ENCODE results near the gene PLCH1. TPM values are rescaled to one million over a fixed set of nuclear protein-coding genes. Genes with fewer than 3 reads are reported as not detected.

PLCH1 gene
- total RNA-seq, 1 experiment from 2014 or later, result 4.1 TPM

- H3K27me3 ChIP-seq (ENCODE audit: low read length), result no peaks in the 10 kb centered on the region
- H3K4me2 ChIP-seq (ENCODE audit: low read length), result no peak overlapping the region
- H3K9me3 ChIP-seq (ENCODE audit: low read length), result no peaks in the 10 kb centered on the region
- no peaks in the 10 kb centered on the region for H3K9me2 ChIP-seq (replicated peaks; ENCODE audit: low read length)
- BruUV-seq (replicated peaks), result no TSS peak
- H3K79me2 ChIP-seq (ENCODE audit: low read length), result no peaks in the 10 kb centered on the region
- H3K4me3 ChIP-seq (ENCODE audit: low read length), result no peak overlapping the region
- H3K36me3 ChIP-seq (ENCODE audit: low read depth, low read length), result no peaks in the 10 kb centered on the region
- POLR2A ChIA-PET (ENCODE audit: unreplicated experiment), result no interaction called here
- no peaks in the 10 kb centered on the region for H3K4me1 ChIP-seq (ENCODE audit: insufficient read depth, low read length)
- H3K9ac ChIP-seq (ENCODE audit: low read length), result no peak overlapping the region
- H3K27ac ChIP-seq (ENCODE audit: low read length), result no peak overlapping the region
- no peaks in the 10 kb centered on the region for H4K20me1 ChIP-seq (ENCODE audit: low read length)
- no peaks in the 10 kb centered on the region for H3F3A ChIP-seq (ENCODE audit: low read length, unreplicated experiment)
- ATAC-seq (no peak), DNase-seq (no peak)
- TF ChIP-seq EZH2 (IDR thresholded peaks at IDR 0.05; ENCODE audit: low read length, unreplicated experiment) (no peak), EZH2phosphoT487 (IDR thresholded peaks at IDR 0.05; ENCODE audit: borderline replicate concordance, low read length) (no peak)
- CTCF ChIA-PET, result no interaction called here
- intact Hi-C loops (cut with micrococcal nuclease), result no loop called here
- H2AFZ ChIP-seq (ENCODE audit: low read length), result no peak overlapping the region
These were observed 101.2 kb downstream of the PLCH1 start for GRCh38 chr3:155643581-155644165.

GRCh38 chr3:155641956-155642355 is 102.9 kb downstream of the PLCH1 start:
- Histone ChIP-seq H3K27ac (ENCODE audit: low read length) (no peak overlapping the region), H3K9ac (ENCODE audit: low read length) (no peak overlapping the region), H3F3A (ENCODE audit: low read length, unreplicated experiment) (no peaks in the 10 kb centered on the region), H2AFZ (ENCODE audit: low read length) (no peak overlapping the region), H3K79me2 (ENCODE audit: low read length) (no peaks in the 10 kb centered on the region), H3K4me3 (ENCODE audit: low read length) (no peak overlapping the region), H3K36me3 (ENCODE audit: low read depth, low read length) (no peaks in the 10 kb centered on the region), H3K4me2 (ENCODE audit: low read length) (no peak overlapping the region), H3K9me3 (ENCODE audit: low read length) (no peaks in the 10 kb centered on the region), H4K20me1 (ENCODE audit: low read length) (no peaks in the 10 kb centered on the region), H3K9me2 (replicated peaks; ENCODE audit: low read length) (no peaks in the 10 kb centered on the region), H3K27me3 (ENCODE audit: low read length) (no peaks in the 10 kb centered on the region), H3K4me1 (ENCODE audit: insufficient read depth, low read length) (no peaks in the 10 kb centered on the region)
- BruUV-seq (replicated peaks), result no TSS peak
- ChIA-PET CTCF (interaction anchor here (0.6 kb wide), 1 partner anchor 36 kb away, joined by 3 read pairs; no protein-coding TSS in a partner anchor), POLR2A (ENCODE audit: unreplicated experiment) (no interaction called here)
- intact Hi-C loops (cut with micrococcal nuclease), result no loop called here
- no peak for DNase-seq
- TF ChIP-seq EZH2 (IDR thresholded peaks at IDR 0.05; ENCODE audit: low read length, unreplicated experiment) (no peak), EZH2phosphoT487 (IDR thresholded peaks at IDR 0.05; ENCODE audit: borderline replicate concordance, low read length) (no peak)
- TF ChIP-seq, protein P1, sequence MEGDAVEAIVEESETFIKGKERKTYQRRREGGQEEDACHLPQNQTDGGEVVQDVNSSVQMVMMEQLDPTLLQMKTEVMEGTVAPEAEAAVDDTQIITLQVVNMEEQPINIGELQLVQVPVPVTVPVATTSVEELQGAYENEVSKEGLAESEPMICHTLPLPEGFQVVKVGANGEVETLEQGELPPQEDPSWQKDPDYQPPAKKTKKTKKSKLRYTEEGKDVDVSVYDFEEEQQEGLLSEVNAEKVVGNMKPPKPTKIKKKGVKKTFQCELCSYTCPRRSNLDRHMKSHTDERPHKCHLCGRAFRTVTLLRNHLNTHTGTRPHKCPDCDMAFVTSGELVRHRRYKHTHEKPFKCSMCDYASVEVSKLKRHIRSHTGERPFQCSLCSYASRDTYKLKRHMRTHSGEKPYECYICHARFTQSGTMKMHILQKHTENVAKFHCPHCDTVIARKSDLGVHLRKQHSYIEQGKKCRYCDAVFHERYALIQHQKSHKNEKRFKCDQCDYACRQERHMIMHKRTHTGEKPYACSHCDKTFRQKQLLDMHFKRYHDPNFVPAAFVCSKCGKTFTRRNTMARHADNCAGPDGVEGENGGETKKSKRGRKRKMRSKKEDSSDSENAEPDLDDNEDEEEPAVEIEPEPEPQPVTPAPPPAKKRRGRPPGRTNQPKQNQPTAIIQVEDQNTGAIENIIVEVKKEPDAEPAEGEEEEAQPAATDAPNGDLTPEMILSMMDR (conservative IDR thresholded peaks at IDR 0.05; ENCODE audit: low read depth, low read length), result no peak
- ATAC-seq, result no peak

DNA sequence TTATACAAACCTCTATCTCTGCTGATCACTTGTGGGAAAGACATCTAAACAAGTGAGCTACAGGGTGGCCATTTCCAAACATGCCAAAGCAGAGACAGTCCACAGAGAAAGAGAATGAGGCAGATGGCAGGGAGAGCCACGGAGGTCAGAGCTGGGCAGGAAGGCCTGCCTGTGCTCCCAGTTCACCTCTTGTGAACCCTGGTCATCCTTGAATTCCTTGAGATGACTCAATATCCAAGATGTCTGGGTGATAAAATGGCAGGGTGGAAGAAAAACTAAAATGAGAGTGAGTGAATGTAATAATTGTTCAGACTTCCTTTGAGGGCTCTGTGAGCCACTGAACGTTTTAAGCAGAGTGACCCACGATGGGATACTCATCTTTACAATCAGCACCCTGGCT is 104.8 kb downstream of the PLCH1 start:
- Histone ChIP-seq H3F3A (ENCODE audit: low read length, unreplicated experiment) (no peaks in the 10 kb centered on the region), H3K79me2 (ENCODE audit: low read length) (no peaks in the 10 kb centered on the region), H3K4me2 (ENCODE audit: low read length) (no peak overlapping the region), H2AFZ (ENCODE audit: low read length) (no peak overlapping the region), H3K9me2 (replicated peaks; ENCODE audit: low read length) (no peaks in the 10 kb centered on the region), H3K9ac (ENCODE audit: low read length) (no peak overlapping the region), H3K27me3 (ENCODE audit: low read length) (no peaks in the 10 kb centered on the region), H3K36me3 (ENCODE audit: low read depth, low read length) (no peaks in the 10 kb centered on the region), H4K20me1 (ENCODE audit: low read length) (no peaks in the 10 kb centered on the region), H3K4me3 (ENCODE audit: low read length) (no peak overlapping the region), H3K9me3 (ENCODE audit: low read length) (no peaks in the 10 kb centered on the region), H3K27ac (ENCODE audit: low read length) (no peak overlapping the region), H3K4me1 (ENCODE audit: insufficient read depth, low read length) (no peaks in the 10 kb centered on the region)
- DNase-seq, result no peak
- intact Hi-C loops (cut with micrococcal nuclease), result no loop called here
- TF ChIP-seq EZH2phosphoT487 (IDR thresholded peaks at IDR 0.05; ENCODE audit: borderline replicate concordance, low read length) (no peak), EZH2 (IDR thresholded peaks at IDR 0.05; ENCODE audit: low read length, unreplicated experiment) (no peak)
- TF ChIP-seq, protein P1 (conservative IDR thresholded peaks at IDR 0.05; ENCODE audit: low read depth, low read length), result no peak
- no TSS peak for BruUV-seq (replicated peaks)
- ChIA-PET POLR2A (ENCODE audit: unreplicated experiment) (no interaction called here), CTCF (no interaction called here)
- no peak for ATAC-seq
